AG08395 (cell line): Measurements from ENCODE around the gene CSAD.

Experiments
- DNase-seq: peaks from one replicate; pipeline ENCODE4 v3.0.0; 2012; ENCODE audit warnings: mixed read lengths, low spot score

The CSAD gene

GRCh38 chr12:53198486-53199110 is 17.9 kb upstream of the CSAD start:
- DNase-seq, result no peak

DNA sequence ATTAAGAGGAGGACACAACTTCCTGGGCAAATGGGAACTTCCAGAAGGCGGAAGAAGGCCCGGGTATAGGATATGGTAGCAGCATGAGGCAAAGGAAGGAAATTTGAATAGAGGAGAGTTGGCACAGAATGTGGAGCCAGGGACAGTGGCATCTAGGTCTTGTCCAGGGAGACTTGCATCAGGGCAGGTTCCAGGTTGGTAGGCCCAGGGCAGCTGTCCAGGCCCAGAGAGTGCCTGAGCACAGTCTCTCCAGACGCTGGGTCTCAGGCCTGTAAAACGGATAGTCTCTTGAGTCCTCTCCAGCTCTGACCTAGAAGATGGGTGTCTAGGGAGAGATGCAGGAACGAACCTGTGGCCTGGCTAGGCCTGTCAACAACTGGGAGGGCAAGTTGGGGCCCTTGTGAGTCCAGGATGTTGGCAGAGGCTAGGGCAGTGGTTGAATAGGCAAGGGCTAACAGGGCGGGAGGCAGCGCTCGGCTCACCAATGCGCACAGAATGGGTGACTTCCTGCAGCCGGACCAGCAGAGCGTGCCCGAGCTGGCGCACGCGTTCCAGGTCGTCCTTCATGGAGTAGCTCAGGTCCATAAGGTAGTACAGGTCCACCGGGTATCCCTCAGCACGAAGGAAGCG is 16.4 kb upstream of the CSAD start:
- DNase-seq, result no peak

DNA sequence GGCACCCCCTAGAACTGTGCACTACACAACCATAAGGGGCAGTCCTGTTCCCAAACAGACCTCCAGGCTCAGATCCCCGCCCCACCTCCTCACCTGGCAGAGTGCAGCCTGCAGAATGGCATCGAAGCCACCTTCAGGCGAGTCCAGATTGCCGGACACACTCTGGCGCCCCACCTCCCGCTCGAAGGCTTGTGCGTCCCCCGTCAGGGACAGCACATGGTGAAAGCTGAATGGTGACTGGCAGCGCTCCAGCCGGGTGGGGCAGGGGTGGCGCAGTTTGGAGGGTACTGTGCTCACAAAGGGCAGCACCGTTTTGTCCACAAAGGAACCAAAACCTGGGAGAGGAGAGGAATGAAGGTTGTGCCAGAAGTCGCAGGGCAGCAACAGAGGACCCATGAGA is 15.8 kb upstream of the CSAD start:
- DNase-seq, result no peak

DNA sequence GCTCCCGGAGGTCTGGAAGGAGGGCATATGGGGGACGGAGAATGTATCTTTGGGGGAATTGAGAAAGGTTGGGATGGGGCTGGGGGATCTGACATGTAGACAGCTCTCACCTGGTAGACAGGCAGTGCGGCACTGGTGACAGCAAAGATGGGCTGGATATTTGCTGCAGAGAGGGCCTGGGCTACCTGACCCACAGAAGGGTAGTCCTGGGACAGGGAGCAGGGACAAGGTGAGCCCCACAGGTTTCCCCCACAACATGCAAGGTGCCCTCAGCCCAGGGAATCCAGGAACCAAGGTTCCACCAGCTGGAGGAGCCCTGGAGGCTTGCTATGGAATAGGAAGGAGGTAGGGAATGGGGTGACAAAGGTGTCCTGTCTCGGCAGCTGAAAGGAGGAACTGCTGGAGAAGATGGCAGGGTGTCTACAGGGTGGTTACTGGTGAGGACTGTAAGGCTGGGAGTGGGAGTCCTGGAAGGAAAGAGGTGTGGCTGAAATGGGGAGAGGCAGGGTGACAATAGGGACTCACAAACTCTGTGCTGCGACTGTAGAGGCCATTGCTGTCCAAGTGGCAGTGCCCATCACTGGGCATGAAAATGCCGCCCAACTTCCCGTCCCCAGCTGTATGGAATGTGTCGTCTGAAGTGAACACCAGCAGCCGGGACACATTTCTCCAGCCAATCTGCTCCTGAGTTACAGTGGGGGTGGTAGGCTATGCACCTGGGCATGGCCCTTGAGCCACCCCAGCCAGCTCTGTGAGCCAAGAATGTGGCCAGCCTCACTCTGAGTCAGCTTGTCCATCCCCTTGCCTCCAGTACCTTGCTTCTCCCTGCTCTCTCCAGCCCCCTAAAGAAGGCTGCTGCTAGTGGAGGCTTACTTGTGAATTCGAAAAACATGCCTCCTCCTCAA is 15.0 kb upstream of the CSAD start:
- no peak for DNase-seq

DNA sequence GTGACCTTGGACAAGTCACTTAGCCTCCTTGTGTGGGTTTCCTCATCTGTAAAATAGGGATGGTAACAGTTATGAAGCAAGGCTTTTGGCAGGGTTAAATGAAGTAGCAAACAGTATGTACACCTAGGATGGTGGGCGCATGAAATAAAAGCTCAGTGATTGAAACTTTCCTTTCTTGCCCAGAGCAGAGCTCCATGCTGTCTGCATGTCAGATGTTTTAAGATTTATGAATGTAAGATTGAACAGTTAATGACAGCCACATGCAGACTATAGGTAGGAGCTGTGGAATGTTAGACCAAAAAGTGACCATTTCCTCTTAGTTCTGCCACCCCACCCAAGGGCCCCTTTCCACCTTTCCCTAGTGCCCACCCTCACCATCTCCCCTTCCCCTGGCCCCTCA is 14.2 kb upstream of the CSAD start:
- no peak for DNase-seq

DNA sequence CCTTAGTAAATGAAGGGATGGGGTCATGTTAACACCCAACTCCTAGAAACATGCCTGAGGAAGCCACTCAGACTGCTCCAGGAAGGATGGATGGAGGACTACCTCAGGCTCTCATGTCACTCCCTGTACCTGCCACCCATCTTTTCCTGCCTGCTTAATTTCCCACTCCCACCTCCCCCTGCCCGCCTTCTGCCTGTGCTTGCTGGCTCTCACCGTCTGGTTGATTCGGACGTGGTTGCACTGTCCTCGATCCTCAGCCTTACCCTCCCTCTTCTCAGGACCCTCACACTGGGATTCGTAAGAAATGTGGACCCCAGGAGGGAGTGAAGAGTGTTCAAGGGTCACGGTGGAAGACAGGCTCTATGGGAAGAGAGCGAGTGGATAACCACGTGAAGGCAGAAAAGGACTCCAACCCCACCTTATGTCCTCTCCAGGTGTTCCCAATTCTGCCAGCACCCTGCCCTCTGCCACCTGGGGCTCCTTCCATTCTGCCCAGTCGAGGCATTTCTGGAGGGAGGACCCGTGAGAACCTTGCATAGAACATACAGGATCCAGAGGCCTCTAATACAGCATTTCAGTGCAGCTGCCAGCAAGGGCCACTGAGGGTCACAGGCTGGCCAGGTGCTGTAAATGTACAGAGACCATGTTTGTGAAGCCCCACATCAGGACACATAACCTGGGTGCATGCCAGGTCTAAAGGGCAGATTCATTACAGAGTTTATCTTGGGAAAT is 13.4 kb upstream of the CSAD start:
- no peak for DNase-seq

- DNase-seq, result no peak
Observed at GRCh38 chr12:53193040-53193439, 12.3 kb upstream of the CSAD start.

DNA sequence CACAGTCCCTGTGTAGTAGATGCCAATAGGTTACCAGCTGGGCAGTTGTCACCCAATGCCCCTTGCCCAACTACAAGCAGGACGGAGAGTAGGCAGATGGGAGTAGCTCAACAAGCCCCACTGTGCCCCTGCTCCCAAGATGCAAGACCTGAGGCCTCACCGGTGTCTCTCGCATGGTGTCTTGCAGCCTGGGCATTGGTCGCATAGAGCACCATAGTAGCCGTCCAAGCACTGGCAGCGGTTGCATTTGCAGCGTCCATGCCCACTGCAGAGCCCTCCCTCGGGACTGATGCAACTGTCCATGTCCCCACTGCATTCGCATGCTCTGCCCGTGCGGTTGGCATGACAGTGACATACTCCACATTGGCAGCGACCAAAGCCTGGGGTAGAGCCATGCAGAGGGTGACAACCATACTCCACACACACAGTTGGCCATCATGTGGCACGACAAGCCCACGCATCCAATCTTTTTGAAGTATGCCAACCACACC is 11.9 kb upstream of the CSAD start:
- no peak for DNase-seq

DNA sequence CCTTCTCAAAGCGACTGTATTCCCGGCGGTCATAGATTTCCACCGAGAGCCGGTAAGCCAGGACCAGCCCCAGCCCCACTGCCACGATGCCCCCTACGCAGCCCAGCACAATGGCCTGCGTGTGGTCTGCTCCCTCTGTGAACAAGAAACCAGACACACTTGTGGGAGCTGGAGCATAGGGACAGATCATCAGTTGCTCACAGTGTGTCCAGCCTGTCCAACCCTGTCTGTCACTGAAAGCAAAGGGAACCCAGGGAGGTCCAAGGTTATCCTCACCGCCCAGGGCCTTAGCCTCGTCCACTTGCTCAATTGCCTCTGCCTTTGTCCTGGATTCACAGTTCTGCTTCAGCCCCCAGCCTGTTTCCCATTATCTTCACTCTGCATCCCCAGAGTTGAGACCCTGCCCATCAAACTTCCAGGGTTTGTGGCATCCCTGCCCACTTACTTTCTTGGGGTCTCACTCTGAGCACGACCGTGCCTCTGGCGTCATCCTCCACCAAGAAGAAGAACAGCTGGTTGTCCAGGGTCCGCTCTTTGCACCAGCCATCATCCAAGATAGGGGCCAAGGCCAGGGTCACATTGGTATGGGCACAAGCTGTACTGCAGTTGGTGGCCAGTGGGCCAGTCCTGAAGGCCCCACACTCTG is 11.3 kb upstream of the CSAD start:
- DNase-seq, result no peak

DNA sequence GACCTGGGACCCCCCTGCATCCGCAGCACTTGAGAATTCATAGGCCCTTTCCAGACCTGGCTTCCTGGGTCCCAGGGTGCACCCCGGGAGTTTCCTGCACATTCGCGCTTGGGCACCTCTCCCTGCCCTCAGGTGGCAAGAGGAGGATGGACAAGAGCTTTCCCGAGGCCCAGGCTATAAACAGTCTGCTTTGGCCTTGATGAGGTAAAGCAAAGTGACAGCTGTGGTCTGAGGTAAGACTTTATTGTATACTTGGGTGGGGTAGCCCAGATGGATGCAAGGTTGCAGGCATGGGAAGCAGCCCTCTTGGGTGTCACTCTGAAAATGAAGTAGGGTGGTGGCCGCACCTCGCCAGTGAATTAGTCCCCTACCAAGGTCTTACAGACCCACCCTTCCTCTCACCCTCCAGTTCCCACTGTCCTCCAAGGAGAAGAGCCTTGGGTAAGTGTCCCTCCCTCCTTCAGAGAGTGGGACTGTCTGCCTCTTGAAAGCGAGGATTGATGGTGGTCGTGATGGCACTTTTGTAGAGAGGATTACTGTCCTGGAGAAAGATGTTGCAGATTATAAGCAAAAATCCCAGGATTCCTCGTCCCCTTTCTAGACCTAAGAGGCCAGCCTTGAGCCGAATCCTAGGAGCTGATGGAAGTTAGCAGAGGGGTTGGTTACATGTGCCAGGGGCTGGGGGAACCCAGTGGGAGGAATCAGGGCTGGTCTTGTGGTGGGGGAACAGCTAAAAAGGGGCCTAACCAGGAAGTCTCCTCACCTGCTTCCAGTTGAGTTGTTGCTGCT is 10.6 kb upstream of the CSAD start:
- DNase-seq, result no peak

- peak; percentile 80 for DNase-seq
Observed at GRCh38 chr12:53190108-53190729, 9.5 kb upstream of the CSAD start.

GRCh38 chr12:53187145-53187899 is 6.6 kb upstream of the CSAD start:
- no peak for DNase-seq

GRCh38 chr12:53186745-53187144 is 6.0 kb upstream of the CSAD start:
- DNase-seq, result no peak

DNA sequence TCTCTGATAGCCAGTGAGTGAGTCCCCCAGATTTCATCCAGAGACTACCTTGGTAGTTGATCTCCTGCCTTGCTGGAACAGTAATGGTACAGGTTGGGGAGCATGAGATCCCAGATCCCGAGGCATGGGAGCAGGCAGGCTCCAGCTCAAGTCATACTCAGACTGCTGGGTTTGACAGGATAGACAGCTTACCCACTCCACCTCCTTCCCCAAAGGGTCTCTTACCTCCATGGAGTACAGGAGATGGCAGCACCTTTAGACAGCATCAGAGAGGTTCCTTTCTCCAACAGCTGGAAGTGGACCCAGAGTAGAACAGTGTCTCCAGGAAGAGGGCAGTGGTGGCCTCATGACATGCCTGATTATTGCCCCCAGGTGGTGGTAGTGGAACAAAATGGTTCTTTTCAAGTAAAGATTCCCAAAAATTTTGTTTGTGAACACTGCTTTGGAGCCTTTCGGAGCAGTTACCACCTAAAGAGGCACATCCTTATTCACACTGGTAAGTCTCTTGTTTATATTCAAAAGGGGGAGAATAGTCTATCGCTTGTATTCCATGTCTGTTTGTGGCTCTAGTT is 4.9 kb upstream of the CSAD start:
- no peak for DNase-seq

GRCh38 chr12:53184828-53185227 is 4.1 kb upstream of the CSAD start:
- DNase-seq, result no peak

GRCh38 chr12:53182903-53183302 is 2.2 kb upstream of the CSAD start:
- DNase-seq, result no peak

DNA sequence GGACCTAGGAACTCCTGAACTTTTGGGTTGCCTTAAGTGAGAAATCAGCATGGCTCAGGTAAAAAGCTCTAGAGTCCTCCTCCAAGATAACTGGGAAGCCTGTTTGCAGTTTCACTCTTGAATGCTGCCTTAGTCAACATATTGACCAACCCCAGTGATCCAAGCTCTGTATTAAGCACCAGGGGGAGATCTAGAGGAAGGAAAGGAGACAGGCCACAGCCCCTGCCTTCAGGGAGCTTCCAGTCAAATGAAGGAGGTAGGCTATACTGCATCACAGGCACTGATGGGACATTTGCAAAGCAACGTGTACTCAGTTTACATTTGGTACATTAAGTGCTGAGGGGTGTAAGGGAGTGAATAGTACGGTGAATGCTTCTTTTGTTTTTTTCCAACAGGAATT is 1.2 kb upstream of the CSAD start:
- no peak for DNase-seq

GRCh38 chr12:53180931-53181645 is 363 bp upstream of the CSAD start:
- DNase-seq, result peak; percentile 70
